Measurements from ENCODE around the gene STK38L. TPM values are rescaled to one million over a fixed set of nuclear protein-coding genes. Genes with fewer than 3 reads are reported as not detected.

Gene STK38L
- total RNA-seq, 3 donors from 2014 or later: 29.4 to 48.8 (median 37.9) TPM

GRCh38 chr12:27276275-27276674, 32.2 kb downstream of the STK38L start:
- TF ChIP-seq CTCF (IDR thresholded peaks at IDR 0.05) (no peak), POLR2AphosphoS5 (IDR thresholded peaks at IDR 0.05) (no peak), POLR2A (IDR thresholded peaks at IDR 0.05) (no peak)
- intact Hi-C loops (cut with DNase I; ENCODE audit: low total_unique reads): no loop called here
- H3K4me3 ChIP-seq: no peak overlapping the region
- H3K27ac ChIP-seq: no peak overlapping the region
- H3K36me3 ChIP-seq: no peaks in the 10 kb centered on the region
- H3K9me3 ChIP-seq: no peaks in the 10 kb centered on the region
- peaks cover 0 to 16% of the 10 kb centered on the region in 2 donors for H3K4me1 ChIP-seq
- DNase-seq (ENCODE audit: low spot score in 2 of 2): no peak
- H3K27me3 ChIP-seq: no peaks in the 10 kb centered on the region

GRCh38 chr12:27277846-27278260, 33.8 kb downstream of the STK38L start:
- no peak for TF ChIP-seq CTCF (IDR thresholded peaks at IDR 0.05)
- no peak for TF ChIP-seq POLR2AphosphoS5 (IDR thresholded peaks at IDR 0.05)
- no peak for TF ChIP-seq POLR2A (IDR thresholded peaks at IDR 0.05)
- Histone ChIP-seq H3K27me3 (no peaks in the 10 kb centered on the region), H3K36me3 (no peaks in the 10 kb centered on the region), H3K4me3 (no peak overlapping the region), H3K4me1 (peaks cover 0 to 5% of the 10 kb centered on the region in 2 donors), H3K9me3 (no peaks in the 10 kb centered on the region), H3K27ac (peak overlapping the region in 1 of 2 donors; percentile 13)
- intact Hi-C loops (cut with DNase I; ENCODE audit: low total_unique reads): no loop called here
- no peak for DNase-seq (ENCODE audit: low spot score in 2 of 2)

- Histone ChIP-seq H3K27me3 (no peaks in the 10 kb centered on the region), H3K9me3 (no peaks in the 10 kb centered on the region), H3K4me3 (no peak overlapping the region), H3K27ac (no peak overlapping the region), H3K36me3 (no peaks in the 10 kb centered on the region), H3K4me1 (peaks cover 0 to 4% of the 10 kb centered on the region in 2 donors)
- TF ChIP-seq POLR2AphosphoS5 (IDR thresholded peaks at IDR 0.05) (no peak), POLR2A (IDR thresholded peaks at IDR 0.05) (no peak)
- intact Hi-C loops (cut with DNase I; ENCODE audit: low total_unique reads): no loop called here
- no peak for DNase-seq (ENCODE audit: low spot score in 2 of 2)
These were observed 35.7 kb downstream of the STK38L start for GRCh38 chr12:27279826-27280225.

- no peak overlapping the region for H3K27ac ChIP-seq
These were observed 36.3 kb downstream of the STK38L start for GRCh38 chr12:27280412-27280811.

GRCh38 chr12:27282754-27283153, 38.7 kb downstream of the STK38L start:
- Histone ChIP-seq H3K4me1 (no peaks in the 10 kb centered on the region), H3K36me3 (no peaks in the 10 kb centered on the region), H3K27ac (no peak overlapping the region), H3K9me3 (no peaks in the 10 kb centered on the region), H3K27me3 (no peaks in the 10 kb centered on the region), H3K4me3 (no peak overlapping the region)
- intact Hi-C loops (cut with DNase I; ENCODE audit: low total_unique reads): no loop called here
- no peak for TF ChIP-seq CTCF (IDR thresholded peaks at IDR 0.05)
- TF ChIP-seq POLR2A (IDR thresholded peaks at IDR 0.05): no peak
- TF ChIP-seq POLR2AphosphoS5 (IDR thresholded peaks at IDR 0.05): no peak
- no peak for DNase-seq (ENCODE audit: low spot score in 2 of 2)

More at GRCh38 chr12:27280412-27280811, 36.3 kb downstream of the STK38L start:
- no peaks in the 10 kb centered on the region for H3K36me3 ChIP-seq
- TF ChIP-seq POLR2AphosphoS5 (IDR thresholded peaks at IDR 0.05): no peak
- no peak for TF ChIP-seq POLR2A (IDR thresholded peaks at IDR 0.05)
- no peak for TF ChIP-seq CTCF (IDR thresholded peaks at IDR 0.05)
- H3K4me3 ChIP-seq: no peak overlapping the region
- intact Hi-C loops (cut with DNase I; ENCODE audit: low total_unique reads): no loop called here
- H3K27me3 ChIP-seq: no peaks in the 10 kb centered on the region
- H3K4me1 ChIP-seq: peaks cover 0 to 4% of the 10 kb centered on the region in 2 donors
- H3K9me3 ChIP-seq: no peaks in the 10 kb centered on the region
- no peak for DNase-seq (ENCODE audit: low spot score in 2 of 2)

- H3K9me3 ChIP-seq: no peaks in the 10 kb centered on the region
- H3K36me3 ChIP-seq: no peaks in the 10 kb centered on the region
- TF ChIP-seq CTCF (IDR thresholded peaks at IDR 0.05) (no peak), POLR2AphosphoS5 (IDR thresholded peaks at IDR 0.05) (no peak), POLR2A (IDR thresholded peaks at IDR 0.05) (no peak)
- H3K4me1 ChIP-seq: no peaks in the 10 kb centered on the region
- no peaks in the 10 kb centered on the region for H3K27me3 ChIP-seq
- peak overlapping the region in 1 of 2 donors; percentile 10 for H3K27ac ChIP-seq
- no peak for DNase-seq (ENCODE audit: low spot score in 2 of 2)
- intact Hi-C loops (cut with DNase I; ENCODE audit: low total_unique reads): no loop called here
- H3K4me3 ChIP-seq: no peak overlapping the region
These were observed 39.9 kb downstream of the STK38L start for GRCh38 chr12:27284021-27284420.
